K562 (cell line): Measurements from ENCODE around the gene ATP8B2. TPM values are rescaled to one million over a fixed set of nuclear protein-coding genes. Genes with fewer than 3 reads are reported as not detected.

ENCODE experiments used
- ATAC-seq: fragments of 200-7000 bp; cut with Tn5 transposase; 3 replicates; pipeline ENCODE4 v1.9.1; 2020; ENCODE audit warnings: moderate library complexity
- BruUV-seq: library from RNA; stranded (reverse); fragments of 400-500 nt; replicated peaks from 2 replicates; lab custom pipeline; 2021; lab: Mats Ljungman, UMichigan
- CTCF ChIA-PET: fragments of 300-600 bp; formaldehyde crosslinking; extraction: SDS; loops from one replicate; lab custom pipeline; 2021; ENCODE audit warnings: low intra/inter-chr PET ratio; lab: Yijun Ruan, JAX
- POLR2A ChIA-PET: fragments of 300-600, 350-650 bp; sonication (Branson Sonifier 250); formaldehyde crosslinking; extraction: SDS; loops from one replicate; lab custom pipeline; 2021; ENCODE audit warnings: antibody characterized with exemption, inconsistent platforms; lab: Yijun Ruan, JAX
- DNase-seq, 4 experiments: peaks; one replicate each; pipeline versions ENCODE4 v3.0.0 to v3.0.0-alpha.2; 2011 to 2018; ENCODE audit warnings: low spot score in 3 of 4, mixed read lengths in 3 of 4; ENCODE audit errors: extremely low read depth in 1 of 4
- FAIRE-seq: peaks from 2 replicates; lab custom pipeline; 2011; peaks lifted over from hg19 to GRCh38; lab: Jason Lieb, UNC
- H2AFZ ChIP-seq: 2 replicates; pipeline ENCODE4 v1.6.0; 2011; ENCODE audit warnings: low read depth, low read length, control low read depth, inconsistent platforms
- H3K27ac ChIP-seq: fragments of 200-600 bp; 3 replicates; pipeline ENCODE4 v1.8.0; 2011; ENCODE audit warnings: low read depth, mild to moderate bottlenecking, control low read depth, inconsistent platforms, low read length, moderate library complexity, mixed read lengths; ENCODE audit errors: extremely low read depth
- H3K27me3 ChIP-seq, 2 experiments: fragments of 300-600 bp in 1 of 2; 2 replicates in 1 of 2; 3 replicates in 1 of 2; pipeline versions ENCODE4 v1.6.0 to v1.8.0; 2011; ENCODE audit warnings: inconsistent platforms in 2 of 2, low read length in 2 of 2, mild to moderate bottlenecking in 1 of 2, mixed read lengths in 1 of 2, moderate library complexity in 1 of 2; ENCODE audit not compliant: control insufficient read depth in 2 of 2, insufficient read depth in 2 of 2
- H3K36me3 ChIP-seq: fragments of 300-600 bp; 3 replicates; pipeline ENCODE4 v1.8.0; 2011; ENCODE audit warnings: mild to moderate bottlenecking, low read length, inconsistent platforms; ENCODE audit not compliant: control insufficient read depth, insufficient read depth
- H3K4me1 ChIP-seq, 2 experiments: fragments of 200-600 bp in 1 of 2; replicated peaks in 1 of 2; 2 replicates in 1 of 2; 3 replicates in 1 of 2; pipeline versions ENCODE4 v1.5.1 to v1.8.0; 2011; ENCODE audit warnings: inconsistent platforms in 2 of 2, low read length in 2 of 2, mild to moderate bottlenecking in 1 of 2, mixed read lengths in 1 of 2, moderate library complexity in 1 of 2; ENCODE audit not compliant: control insufficient read depth in 2 of 2, insufficient read depth in 2 of 2
- H3K4me2 ChIP-seq: 2 replicates; pipeline ENCODE4 v1.6.1; 2011; ENCODE audit warnings: low read length, control low read depth, inconsistent platforms, mixed read lengths; ENCODE audit not compliant: insufficient read depth
- H3K4me3 ChIP-seq: fragments of 200-600 bp; sonication (generic), shearing (Covaris generic); 2 replicates; pipeline ENCODE4 v1.5.1; 2016; ENCODE audit warnings: control low read depth, inconsistent platforms
- H3K79me2 ChIP-seq: fragments of 200-600 bp; 3 replicates; pipeline ENCODE4 v1.8.0; 2011; ENCODE audit warnings: low read length, inconsistent platforms; ENCODE audit not compliant: control insufficient read depth, insufficient read depth
- H3K9ac ChIP-seq, 2 experiments: 2 replicates each; pipeline versions ENCODE4 v1.6.0 to v1.6.1; 2011; ENCODE audit warnings: low read depth in 2 of 2, low read length in 2 of 2, control low read depth in 1 of 2, inconsistent platforms in 1 of 2, mild to moderate bottlenecking in 1 of 2, mixed read lengths in 1 of 2; ENCODE audit not compliant: insufficient read depth in 1 of 2
- H3K9me1 ChIP-seq: one replicate; pipeline ENCODE4 v1.6.0; 2011; ENCODE audit warnings: inconsistent platforms, mild to moderate bottlenecking, low read length, moderate library complexity; ENCODE audit not compliant: control insufficient read depth, insufficient read depth
- H3K9me3 ChIP-seq: replicated peaks from 2 replicates; pipeline ENCODE4 v1.5.1; 2011; ENCODE audit warnings: low read depth, low read length, inconsistent platforms; ENCODE audit not compliant: control insufficient read depth, insufficient read depth
- H4K20me1 ChIP-seq: replicated peaks from 2 replicates; pipeline ENCODE4 v1.6.1; 2011; ENCODE audit warnings: low read length, inconsistent platforms, mixed read lengths; ENCODE audit not compliant: control insufficient read depth, insufficient read depth
- ATF3 ChIP-seq, 2 experiments: fragments of 450-650 bp in 1 of 2; sonication (generic) in 1 of 2; formaldehyde crosslinking in 1 of 2; IDR thresholded peaks in 1 of 2; conservative IDR thresholded peaks in 1 of 2; 2 replicates each; pipeline versions ENCODE4 v1.6.1 to v1.8.1; 2016 to 2023; ENCODE audit warnings: mild to moderate bottlenecking in 2 of 2, moderate library complexity in 2 of 2, inconsistent platforms in 1 of 2, missing genetic modification reagents in 1 of 2
- BRD4 ChIP-seq: fragments of 200-600 bp; sonication (generic); IDR thresholded peaks from 2 replicates; pipeline ENCODE4 v1.6.1; 2017; ENCODE audit warnings: inconsistent platforms
- CBX2 ChIP-seq: fragments of 200-600 bp; sonication (generic); IDR thresholded peaks from one replicate; pipeline ENCODE4 v1.6.1; 2012; ENCODE audit warnings: mild to moderate bottlenecking, low read length, inconsistent platforms; ENCODE audit not compliant: insufficient read depth, poor library complexity, severe bottlenecking
- CXXC5 ChIP-seq: fragments of 250-450 bp; sonication (Bioruptor Pico); IDR thresholded peaks from 2 replicates; pipeline ENCODE4 v1.8.0; 2022; ENCODE audit warnings: inconsistent platforms, mild to moderate bottlenecking, moderate library complexity
- FOSL1 ChIP-seq: fragments of 200-800 bp; sonication (Bioruptor generic); conservative IDR thresholded peaks from 2 replicates; pipeline ENCODE4 v1.6.1; 2016; ENCODE audit warnings: missing genetic modification characterization, missing compliant biosample characterization
- GABPB1 ChIP-seq: sonication (generic); formaldehyde crosslinking; IDR thresholded peaks from 2 replicates; pipeline ENCODE4 v1.8.0; 2022; ENCODE audit warnings: mild to moderate bottlenecking, missing genetic modification reagents
- RBM22 ChIP-seq: fragments of 200-400 bp; formaldehyde crosslinking; IDR thresholded peaks from 2 replicates; pipeline ENCODE4 v1.6.1; 2018; ENCODE audit warnings: low read length, low read depth; ENCODE audit not compliant: poor library complexity, severe bottlenecking
- SIN3A ChIP-seq, 2 experiments: fragments of 150-350 bp in 1 of 2; IDR thresholded peaks; 2 replicates each; pipeline ENCODE4 v1.6.1; 2011 to 2016; ENCODE audit warnings: borderline replicate concordance in 2 of 2, low read depth in 2 of 2, low read length in 2 of 2, mild to moderate bottlenecking in 2 of 2, moderate library complexity in 2 of 2; ENCODE audit not compliant: control insufficient read depth in 1 of 2
- ZBTB11 ChIP-seq, 3 experiments: fragments of 200-800 bp in 1 of 3; fragments of 250-450 bp in 1 of 3; fragments of 450-650 bp in 1 of 3; sonication (Bioruptor Pico) in 1 of 3; sonication (Bioruptor generic) in 1 of 3; formaldehyde crosslinking in 1 of 3; IDR thresholded peaks; 2 replicates each; pipeline versions ENCODE4 v1.6.1 to v1.8.0; 2016 to 2022; ENCODE audit warnings: mild to moderate bottlenecking in 2 of 3, missing genetic modification characterization in 2 of 3, missing compliant biosample characterization in 1 of 3, moderate library complexity in 1 of 3
- ZNF134 ChIP-seq: fragments of 250-450 bp; sonication (Bioruptor Pico); conservative IDR thresholded peaks from 2 replicates; pipeline ENCODE4 v1.4.0; 2020
- ZNF282 ChIP-seq: sonication (generic); formaldehyde crosslinking; IDR thresholded peaks from 2 replicates; pipeline ENCODE4 v1.8.1; 2023; ENCODE audit warnings: missing genetic modification reagents
- WGBS: fragments of 100-300 bp; shearing (Covaris generic); methylation state at CpG from one replicate; pipeline ENCODE4 v1.1.6; 2016; ENCODE audit warnings: low coverage, mixed read lengths; ENCODE audit not compliant: insufficient coverage; ENCODE audit errors: missing lambda C conversion rate; 5-methylcytosine and 5-hydroxymethylcytosine counted together
- in situ Hi-C: fragments of 300-500 bp; cut with MboI; formaldehyde crosslinking; loops from 4 replicates; pipeline ENCODE4 v1.15.0; 2018; ENCODE audit warnings: inconsistent platforms, mixed read lengths
- intact Hi-C: fragments of 100-400 bp; cut with micrococcal nuclease; formaldehyde crosslinking; loops from 2 replicates; pipeline ENCODE4 v1.14.2; 2022
- polyA plus RNA-seq, 8 experiments: library from polyadenylated mRNA; depleted of rRNA in 4 of 8; stranded (reverse) in 5 of 8; unstranded in 3 of 8; fragments of >200 nt; fragmentation: Nextera tagmentation in 2 of 8; fragmentation: Illumina TruSeq in 1 of 8; extraction: Ambion mirVana in 2 of 8; extraction: Trizol in 1 of 8; gene quantifications; 2 replicates each; pipeline versions ENCODE4 v1.2.1 to v1.2.3, GENCODE V29; 2011 to 2014; ENCODE audit warnings: inconsistent platforms in 1 of 8, missing spikeins in 1 of 8
- total RNA-seq, 7 experiments: library from RNA; depleted of rRNA in 6 of 7; stranded (reverse); fragments of >200 nt in 6 of 7; fragmentation: Illumina TruSeq in 2 of 7; extraction: Trizol in 2 of 7; gene quantifications; 2 replicates each; pipeline versions ENCODE4 v1.2.1 to v1.2.3, GENCODE V29; 2011 to 2021; ENCODE audit warnings: low replicate concordance in 1 of 7

The ATP8B2 gene
- total and polyA plus RNA-seq, 9 of the 15 experiments (the other 6 are each of a cell fraction or from before 2014, with no cell fraction given) = 0.27 to 33.2 (median 18.4) TPM

GRCh38 chr1:154326546-154327465 lies 1.5 kb downstream of the ATP8B2 start:
- Histone ChIP-seq H3K9me3 (no peaks in the 10 kb centered on the region), H3K36me3 (peaks cover 14% of the 10 kb centered on the region; the same call in 2 of the 3 replicates), H3K79me2 (peaks cover 33% of the 10 kb centered on the region), H3K4me2 (peak overlapping the region; percentile 98), H3K27ac (peak overlapping the region; percentile 79), H4K20me1 (no peaks in the 10 kb centered on the region), H3K4me3 (peak overlapping the region; percentile 78), H3K4me1 (peaks cover 29 to 59% of the 10 kb centered on the region in 2 experiments; a peak in 4 of 5 replicates), H3K27me3 (no peaks in the 10 kb centered on the region), H2AFZ (peak overlapping the region; percentile 94), H3K9me1 (no peaks in the 10 kb centered on the region), H3K9ac (peak overlapping the region; percentile 84 to 88; a peak in 3 of 4 replicates)
- POLR2A ChIA-PET = interaction anchor here (0.7 to 1.7 kb wide), 5 partner anchors 8 to 693 kb away, joined by 3 to 8 read pairs (median 5); partner anchors contain the start of gene CHTOP
- ATAC-seq = no peak
- WGBS = 47% methylated on average over 6 of the region's 6 CpGs
- intact Hi-C loops = no loop called here
- CTCF ChIA-PET = interaction anchor here (0.6 to 1.1 kb wide), 4 partner anchors 27 to 152 kb away, joined by 3 to 4 read pairs (median 4); partner anchors contain the start of gene IL6R
- peak in 3 of 4 experiments; percentile 57 to 77 (median 74) for DNase-seq
- no TSS peak for BruUV-seq
- in situ Hi-C loops = no loop called here
- no peak for FAIRE-seq
- TF ChIP-seq SIN3A (IDR thresholded peaks at IDR 0.05; ENCODE audit: borderline replicate concordance in 2 of 2, control insufficient read depth in 1 of 2, low read depth in 2 of 2, low read length in 2 of 2) (no peak), CBX2 (no peak), ATF3 (IDR thresholded peaks at IDR 0.05) (0 out of 2 replicates have a peak, but pooled peaks have one; percentile 18), ATF3 (CRISPR knock-in tag; conservative IDR thresholded peaks at IDR 0.05) (no peak), CXXC5 (0 out of 2 replicates have a peak, but pooled peaks have one; percentile 13), ZBTB11 (CRISPR knock-in tag; IDR thresholded peaks at IDR 0.05) (no peak), ZNF282 (CRISPR knock-in tag) (no peak), RBM22 (no peak), BRD4 (no peak), GABPB1 (CRISPR knock-in tag) (no peak), FOSL1 (tag) (peak; percentile 22; the same call in 1 of the 2 replicates), ZNF134 (CRISPR knock-in tag) (no peak)
